Measurements from ENCODE around the gene NPC2. TPM values are rescaled to one million over a fixed set of nuclear protein-coding genes. Genes with fewer than 3 reads are reported as not detected.

The NPC2 gene
- total RNA-seq, 1 donor = 252 TPM

- H3K4me3 ChIP-seq (ENCODE audit: low read depth, low read length) = no peak overlapping the region
- DNase-seq (ENCODE audit: low read depth) = no peak
- no peak for TF ChIP-seq CTCF (IDR thresholded peaks at IDR 0.05; ENCODE audit: insufficient read depth, low read depth, low read length)
Observed at GRCh38 chr14:74474376-74474775, 18.7 kb downstream of the NPC2 start.

- no peak for TF ChIP-seq CTCF (IDR thresholded peaks at IDR 0.05; ENCODE audit: insufficient read depth, low read depth, low read length)
- DNase-seq (ENCODE audit: low read depth) = no peak
- no peak overlapping the region for H3K4me3 ChIP-seq (ENCODE audit: low read depth, low read length)
Observed at GRCh38 chr14:74472601-74473000, 20.5 kb downstream of the NPC2 start.

- no peak overlapping the region for H3K4me3 ChIP-seq (ENCODE audit: low read depth, low read length)
- TF ChIP-seq CTCF (IDR thresholded peaks at IDR 0.05; ENCODE audit: insufficient read depth, low read depth, low read length) = no peak
- no peak for DNase-seq (ENCODE audit: low read depth)
Observed at GRCh38 chr14:74469548-74470518, 23.3 kb downstream of the NPC2 start.

- TF ChIP-seq CTCF (IDR thresholded peaks at IDR 0.05; ENCODE audit: insufficient read depth, low read depth, low read length) = no peak
- no peak for DNase-seq (ENCODE audit: low read depth)
Observed at GRCh38 chr14:74468513-74468912, 24.6 kb downstream of the NPC2 start.

GRCh38 chr14:74465335-74465734 lies 27.8 kb downstream of the NPC2 start:
- no peak for DNase-seq (ENCODE audit: low read depth)

More at GRCh38 chr14:74468513-74468912, 24.6 kb downstream of the NPC2 start:
- H3K4me3 ChIP-seq (ENCODE audit: low read depth, low read length) = no peak overlapping the region

GRCh38 chr14:74464785-74465184 lies 28.3 kb downstream of the NPC2 start:
- no peak overlapping the region for H3K4me3 ChIP-seq (ENCODE audit: low read depth, low read length)
- no peak for TF ChIP-seq CTCF (IDR thresholded peaks at IDR 0.05; ENCODE audit: insufficient read depth, low read depth, low read length)
- no peak for DNase-seq (ENCODE audit: low read depth)

More at GRCh38 chr14:74465335-74465734, 27.8 kb downstream of the NPC2 start:
- TF ChIP-seq CTCF (IDR thresholded peaks at IDR 0.05; ENCODE audit: insufficient read depth, low read depth, low read length) = no peak
- H3K4me3 ChIP-seq (ENCODE audit: low read depth, low read length) = no peak overlapping the region
